ENCODE results near the gene ESPNL.
"Not testable (repeated sequence)": the region's sequence is repeated elsewhere in the genome, so short reads cannot be mapped to it uniquely, and the experiment has no call there.

ESPNL gene

GRCh38 chr2:238167761-238168160, 67.6 kb downstream of the ESPNL start:
- no peak for TF ChIP-seq CTCF (IDR thresholded peaks at IDR 0.05; ENCODE audit: low read depth, low read length)
- Histone ChIP-seq H3K9me3 (ENCODE audit: severe bottlenecking) (no peaks in the 10 kb centered on the region), H3K27me3 (ENCODE audit: insufficient read depth, low read depth, severe bottlenecking) (no peaks in the 10 kb centered on the region), H3K36me3 (peaks cover 50% of the 10 kb centered on the region), H3K4me3 (ENCODE audit: low read depth, low read length) (no peak overlapping the region), H3K27ac (no peak overlapping the region; the same call in 1 of the 2 replicates)
- no peak for DNase-seq

GRCh38 chr2:238168196-238169047, 68.3 kb downstream of the ESPNL start:
- no peaks in the 10 kb centered on the region for H3K27me3 ChIP-seq (ENCODE audit: insufficient read depth, low read depth, severe bottlenecking)
- H3K36me3 ChIP-seq: peaks cover 56% of the 10 kb centered on the region
- no peaks in the 10 kb centered on the region for H3K9me3 ChIP-seq (ENCODE audit: severe bottlenecking)
- no peak overlapping the region for H3K4me3 ChIP-seq (ENCODE audit: low read depth, low read length)
- H3K27ac ChIP-seq: no peak overlapping the region
- no peak for DNase-seq
- no peak for TF ChIP-seq CTCF (IDR thresholded peaks at IDR 0.05; ENCODE audit: low read depth, low read length)

GRCh38 chr2:238169048-238169707, 69.0 kb downstream of the ESPNL start:
- Histone ChIP-seq H3K27ac (no peak overlapping the region), H3K4me3 (ENCODE audit: low read depth, low read length) (no peak overlapping the region), H3K9me3 (ENCODE audit: severe bottlenecking) (no peaks in the 10 kb centered on the region), H3K27me3 (ENCODE audit: insufficient read depth, low read depth, severe bottlenecking) (no peaks in the 10 kb centered on the region), H3K36me3 (peaks cover 64% of the 10 kb centered on the region)
- no peak for DNase-seq
- TF ChIP-seq CTCF (IDR thresholded peaks at IDR 0.05; ENCODE audit: low read depth, low read length): no peak

GRCh38 chr2:238169708-238170251, 69.6 kb downstream of the ESPNL start:
- TF ChIP-seq CTCF (IDR thresholded peaks at IDR 0.05; ENCODE audit: low read depth, low read length): no peak
- DNase-seq: no peak
- Histone ChIP-seq H3K9me3 (ENCODE audit: severe bottlenecking) (no peaks in the 10 kb centered on the region), H3K27ac (no peak overlapping the region), H3K27me3 (ENCODE audit: insufficient read depth, low read depth, severe bottlenecking) (no peaks in the 10 kb centered on the region), H3K36me3 (peaks cover 70% of the 10 kb centered on the region), H3K4me3 (ENCODE audit: low read depth, low read length) (no peak overlapping the region)

GRCh38 chr2:238170386-238171071, 70.4 kb downstream of the ESPNL start:
- no peak for DNase-seq
- H3K27me3 ChIP-seq (ENCODE audit: insufficient read depth, low read depth, severe bottlenecking): no peaks in the 10 kb centered on the region
- H3K27ac ChIP-seq: no peak overlapping the region
- no peaks in the 10 kb centered on the region for H3K9me3 ChIP-seq (ENCODE audit: severe bottlenecking)
- H3K4me3 ChIP-seq (ENCODE audit: low read depth, low read length): no peak overlapping the region
- peaks cover 77% of the 10 kb centered on the region for H3K36me3 ChIP-seq
- no peak for TF ChIP-seq CTCF (IDR thresholded peaks at IDR 0.05; ENCODE audit: low read depth, low read length)

GRCh38 chr2:238171072-238171431, 70.9 kb downstream of the ESPNL start:
- not testable (repeated sequence) for H3K27me3 ChIP-seq (ENCODE audit: insufficient read depth, low read depth, severe bottlenecking); H3K9me3 ChIP-seq (ENCODE audit: severe bottlenecking); DNase-seq; H3K4me3 ChIP-seq (ENCODE audit: low read depth, low read length); H3K27ac ChIP-seq
- peaks cover 80% of the 10 kb centered on the region for H3K36me3 ChIP-seq

Measured in WERI-Rb-1 (cell line).